ENCODE data around the gene AFF2.

DNA sequence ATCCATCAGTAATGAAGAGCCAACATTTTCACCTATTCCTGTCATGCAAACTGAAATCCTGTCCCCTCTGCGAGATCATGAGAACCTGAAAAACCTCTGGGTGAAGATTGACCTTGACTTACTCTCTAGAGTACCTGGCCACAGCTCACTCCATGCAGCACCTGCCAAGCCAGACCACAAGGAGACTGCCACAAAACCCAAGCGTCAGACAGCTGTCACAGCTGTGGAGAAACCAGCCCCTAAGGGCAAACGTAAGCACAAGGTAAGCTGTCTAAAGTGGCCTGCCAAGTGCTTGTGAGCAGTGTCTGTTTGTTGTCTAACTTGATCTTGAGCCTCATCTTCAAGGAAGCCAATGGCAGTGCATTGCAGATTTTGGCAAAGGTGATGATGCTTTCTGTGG, 455.9 kb downstream of the AFF2 start:
- TF ChIP-seq, protein P1, sequence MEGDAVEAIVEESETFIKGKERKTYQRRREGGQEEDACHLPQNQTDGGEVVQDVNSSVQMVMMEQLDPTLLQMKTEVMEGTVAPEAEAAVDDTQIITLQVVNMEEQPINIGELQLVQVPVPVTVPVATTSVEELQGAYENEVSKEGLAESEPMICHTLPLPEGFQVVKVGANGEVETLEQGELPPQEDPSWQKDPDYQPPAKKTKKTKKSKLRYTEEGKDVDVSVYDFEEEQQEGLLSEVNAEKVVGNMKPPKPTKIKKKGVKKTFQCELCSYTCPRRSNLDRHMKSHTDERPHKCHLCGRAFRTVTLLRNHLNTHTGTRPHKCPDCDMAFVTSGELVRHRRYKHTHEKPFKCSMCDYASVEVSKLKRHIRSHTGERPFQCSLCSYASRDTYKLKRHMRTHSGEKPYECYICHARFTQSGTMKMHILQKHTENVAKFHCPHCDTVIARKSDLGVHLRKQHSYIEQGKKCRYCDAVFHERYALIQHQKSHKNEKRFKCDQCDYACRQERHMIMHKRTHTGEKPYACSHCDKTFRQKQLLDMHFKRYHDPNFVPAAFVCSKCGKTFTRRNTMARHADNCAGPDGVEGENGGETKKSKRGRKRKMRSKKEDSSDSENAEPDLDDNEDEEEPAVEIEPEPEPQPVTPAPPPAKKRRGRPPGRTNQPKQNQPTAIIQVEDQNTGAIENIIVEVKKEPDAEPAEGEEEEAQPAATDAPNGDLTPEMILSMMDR (IDR thresholded peaks at IDR 0.05 in 8 of 11, conservative IDR thresholded peaks at IDR 0.05 in 3 of 11) = no peak
- TF ChIP-seq POLR2A (IDR thresholded peaks at IDR 0.05) = no peak
